KMS-11 (cell line): ENCODE results near the gene ARHGEF38.
A peak's percentile ranks its signal among the peaks of the same experiment; 100 is the strongest.
"Not testable (repeated sequence)": the region's sequence is repeated elsewhere in the genome, so short reads cannot be mapped to it uniquely, and the experiment has no call there.

Source experiments
- H2AFZ ChIP-seq: fragments of 200-600 bp; sonication (generic); 2 replicates; pipeline ENCODE4 v1.6.1; 2016; ENCODE audit warnings: antibody characterized with exemption, mixed run types, low read depth
- H3K27ac ChIP-seq: fragments of 200-600 bp; sonication (generic); 2 replicates; pipeline ENCODE4 v1.6.1; 2016; ENCODE audit warnings: mild to moderate bottlenecking, mixed run types
- H3K27me3 ChIP-seq: fragments of 200-600 bp; sonication (generic); 2 replicates; pipeline ENCODE4 v1.6.1; 2017; ENCODE audit warnings: mild to moderate bottlenecking, low read depth, mixed run types, moderate library complexity; ENCODE audit not compliant: insufficient read depth
- H3K36me3 ChIP-seq: fragments of 200-600 bp; sonication (generic); 2 replicates; pipeline ENCODE4 v1.6.1; 2017; ENCODE audit warnings: mild to moderate bottlenecking, mixed run types; ENCODE audit not compliant: insufficient read depth
- H3K4me1 ChIP-seq: fragments of 200-600 bp; sonication (generic); 2 replicates; pipeline ENCODE4 v1.6.1; 2016; ENCODE audit warnings: mild to moderate bottlenecking, low read depth, mixed run types; ENCODE audit not compliant: poor library complexity, severe bottlenecking
- H3K4me2 ChIP-seq: fragments of 200-600 bp; sonication (generic); 2 replicates; pipeline ENCODE4 v1.7.0; 2016; ENCODE audit warnings: mild to moderate bottlenecking, mixed run types
- H3K4me3 ChIP-seq: fragments of 200-600 bp; sonication (generic); IDR thresholded peaks from 2 replicates; pipeline ENCODE4 v1.6.1; 2017; ENCODE audit warnings: low read depth, low read length, mixed read lengths; ENCODE audit not compliant: insufficient read depth
- H3K79me2 ChIP-seq: fragments of 200-600 bp; sonication (generic); 2 replicates; pipeline ENCODE4 v1.6.1; 2016; ENCODE audit warnings: low read depth, mixed run types; ENCODE audit not compliant: insufficient read depth
- H3K9ac ChIP-seq: fragments of 200-600 bp; sonication (generic); 2 replicates; pipeline ENCODE4 v1.6.1; 2016; ENCODE audit warnings: mild to moderate bottlenecking, mixed run types
- H4K20me1 ChIP-seq: fragments of 200-600 bp; sonication (generic); 2 replicates; pipeline ENCODE4 v1.6.1; 2016; ENCODE audit warnings: mild to moderate bottlenecking, mixed run types; ENCODE audit not compliant: insufficient read depth
- CTCF ChIP-seq: fragments of 200-600 bp; sonication (generic); conservative IDR thresholded peaks from 2 replicates; pipeline ENCODE4 v1.6.1; 2017; ENCODE audit warnings: low read depth, mild to moderate bottlenecking, antibody characterized with exemption, low read length, moderate library complexity, mixed read lengths

ARHGEF38 gene

DNA sequence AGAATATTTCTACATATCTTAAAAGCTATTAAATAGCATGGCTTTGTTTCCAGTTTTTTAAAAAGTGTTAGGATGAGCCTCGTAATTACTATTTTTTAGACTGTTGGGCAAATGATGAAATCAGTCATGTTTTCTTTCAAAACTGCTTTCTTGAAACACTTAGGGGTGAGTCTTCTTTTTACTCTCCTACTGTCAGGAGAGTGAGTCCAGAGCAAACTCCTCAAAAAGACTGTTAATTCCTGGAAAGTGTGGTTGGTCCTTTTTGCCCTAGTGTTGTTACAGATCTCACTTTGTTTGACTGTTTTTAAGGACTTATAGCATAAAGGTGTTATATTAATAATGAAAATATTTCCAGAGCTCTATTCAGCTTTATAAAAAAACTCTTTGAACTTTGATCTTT, 162.5 kb downstream of the ARHGEF38 start:
- H2AFZ ChIP-seq: no peak overlapping the region
- no peak overlapping the region for H3K9ac ChIP-seq
- no peak overlapping the region for H3K4me2 ChIP-seq
- no peaks in the 10 kb centered on the region for H3K36me3 ChIP-seq
- no peak for TF ChIP-seq CTCF
- no peak overlapping the region for H3K27ac ChIP-seq
- H3K4me1 ChIP-seq: peaks cover 32% of the 10 kb centered on the region
- H3K27me3 ChIP-seq: no peaks in the 10 kb centered on the region
- peaks cover 30% of the 10 kb centered on the region for H3K79me2 ChIP-seq
- H4K20me1 ChIP-seq: no peaks in the 10 kb centered on the region
- H3K4me3 ChIP-seq: no peak overlapping the region

DNA sequence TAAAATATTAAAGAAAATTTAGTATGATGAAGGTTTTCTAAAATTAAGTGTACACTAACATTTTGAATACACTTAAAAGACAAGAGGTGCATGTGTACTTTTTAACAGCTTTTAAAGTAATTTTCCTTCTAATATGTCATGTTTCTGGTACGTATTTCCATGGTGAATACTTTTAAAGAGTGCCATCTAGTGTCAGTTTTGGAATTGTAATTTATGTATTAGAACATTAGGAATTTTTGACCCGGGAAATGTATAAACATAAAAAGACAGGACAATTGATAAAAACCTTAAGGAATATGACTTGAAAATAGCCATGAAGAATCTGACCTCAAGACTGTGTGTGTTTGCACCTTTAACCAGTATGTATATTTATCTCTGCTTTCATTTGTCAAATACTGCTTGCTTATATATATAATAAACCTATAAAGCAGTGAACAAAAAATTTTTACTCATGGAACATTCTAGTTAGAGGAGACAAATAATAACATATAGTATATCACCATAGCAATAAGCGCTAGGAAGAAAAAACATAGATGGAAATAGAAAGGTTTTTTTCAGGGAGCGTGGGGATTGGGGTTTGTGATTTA, 163.4 kb downstream of the ARHGEF38 start:
- Histone ChIP-seq H2AFZ (no peak overlapping the region), H3K4me1 (peaks cover 25% of the 10 kb centered on the region), H4K20me1 (no peaks in the 10 kb centered on the region), H3K27ac (no peak overlapping the region), H3K9ac (no peak overlapping the region), H3K27me3 (no peaks in the 10 kb centered on the region), H3K4me3 (no peak overlapping the region), H3K4me2 (0 out of 2 replicates have a peak overlapping the region, but pooled peaks have one; percentile 0), H3K36me3 (no peaks in the 10 kb centered on the region), H3K79me2 (peaks cover 21% of the 10 kb centered on the region)
- TF ChIP-seq CTCF: peak; percentile 78

DNA sequence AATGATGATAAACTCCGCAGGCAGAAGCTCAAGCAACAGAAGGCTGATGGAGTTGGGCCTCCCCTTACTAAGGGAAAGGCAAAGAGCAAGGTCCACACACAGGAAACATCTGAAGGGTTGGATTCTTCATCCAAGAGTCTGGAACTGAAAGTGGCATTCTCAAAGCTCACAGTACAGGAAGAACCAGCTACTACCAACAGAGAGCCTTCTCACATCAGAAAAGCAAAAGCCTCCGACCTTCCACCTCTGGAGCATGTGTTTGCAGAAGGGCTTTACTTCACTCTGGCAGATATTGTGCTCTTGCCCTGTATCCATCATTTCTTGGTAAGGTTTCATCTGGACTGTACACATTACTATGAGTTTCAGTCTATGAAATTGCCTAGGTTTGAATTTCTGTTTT, 166.8 kb downstream of the ARHGEF38 start:
- Histone ChIP-seq H3K9ac (no peak overlapping the region), H3K4me1 (peaks cover 13% of the 10 kb centered on the region), H3K36me3 (no peaks in the 10 kb centered on the region), H3K4me3 (no peak overlapping the region), H2AFZ (no peak overlapping the region), H4K20me1 (no peaks in the 10 kb centered on the region), H3K79me2 (peaks cover 4% of the 10 kb centered on the region; the same call in 1 of the 2 replicates), H3K27me3 (no peaks in the 10 kb centered on the region), H3K27ac (no peak overlapping the region), H3K4me2 (no peak overlapping the region)
- TF ChIP-seq CTCF: no peak

DNA sequence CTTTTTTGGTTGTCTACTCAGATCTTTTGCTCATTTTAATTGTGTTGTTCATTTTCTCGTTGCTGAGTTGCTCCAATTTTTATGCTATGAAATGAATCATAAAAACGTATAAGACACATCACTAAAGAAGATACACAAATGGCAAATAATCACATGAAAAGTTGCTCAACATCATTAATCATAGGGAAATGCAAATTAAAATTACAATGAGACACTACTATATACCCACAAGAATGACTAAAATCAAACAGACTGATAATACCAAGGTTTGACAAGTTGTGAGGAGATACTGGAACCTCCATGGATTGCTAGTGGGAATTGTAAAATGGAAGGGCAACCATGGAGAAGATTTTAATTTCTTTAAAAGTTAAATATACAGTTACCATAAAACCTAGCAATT, 173.2 kb downstream of the ARHGEF38 start:
- H3K4me3 ChIP-seq: no peak overlapping the region
- no peak for TF ChIP-seq CTCF
- no peak overlapping the region for H3K9ac ChIP-seq
- no peak overlapping the region for H3K27ac ChIP-seq
- H2AFZ ChIP-seq: no peak overlapping the region
- no peaks in the 10 kb centered on the region for H4K20me1 ChIP-seq
- no peak overlapping the region for H3K4me2 ChIP-seq
- no peaks in the 10 kb centered on the region for H3K36me3 ChIP-seq
- 0 out of 2 replicates have a peak, but pooled peaks cover 4% of the 10 kb centered on the region for H3K79me2 ChIP-seq
- no peaks in the 10 kb centered on the region for H3K4me1 ChIP-seq
- no peaks in the 10 kb centered on the region for H3K27me3 ChIP-seq

DNA sequence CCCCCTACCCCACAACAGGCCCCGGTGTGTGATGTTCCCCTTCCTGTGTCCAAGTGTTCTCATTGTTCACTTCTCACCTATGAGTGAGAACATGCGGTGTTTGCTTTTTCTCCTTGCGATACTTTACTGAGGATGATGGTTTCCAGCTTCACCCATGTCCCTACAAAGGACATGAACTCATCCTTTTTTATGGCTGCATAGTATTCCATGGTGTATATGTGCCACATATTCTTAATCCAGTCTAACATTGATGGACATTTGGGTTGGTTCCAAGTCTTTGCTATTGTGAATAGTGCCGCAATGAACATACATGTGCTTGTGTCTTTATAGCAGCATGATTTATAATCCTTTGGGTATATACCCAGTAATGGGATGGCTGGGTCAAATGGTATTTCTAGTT, 177.5 kb downstream of the ARHGEF38 start:
- not testable (repeated sequence) for H3K79me2 ChIP-seq, H4K20me1 ChIP-seq, H3K4me1 ChIP-seq, H3K4me2 ChIP-seq, H3K27ac ChIP-seq, H3K36me3 ChIP-seq, H3K4me3 ChIP-seq, H2AFZ ChIP-seq, H3K9ac ChIP-seq, H3K27me3 ChIP-seq
